H54 (cell line): ENCODE results near the gene GNB5.
A peak's percentile ranks its signal among the peaks of the same experiment; 100 is the strongest.

Experiments used
- DNase-seq: peaks from one replicate; pipeline ENCODE4 v3.0.0; 2011; ENCODE audit warnings: low spot score, mixed read lengths; ENCODE audit not compliant: insufficient read length
- FAIRE-seq: peaks from 3 replicates; lab custom pipeline; 2011; peaks lifted over from hg19 to GRCh38; lab: Jason Lieb, UNC
- POLR2A ChIP-seq: IDR thresholded peaks from 2 replicates; pipeline ENCODE4 v1.6.1; 2011; ENCODE audit warnings: low read depth, mild to moderate bottlenecking, low read length

Gene GNB5

GRCh38 chr15:52132066-52132465, 59.1 kb downstream of the GNB5 start:
- FAIRE-seq, result no peak
- no peak for DNase-seq
- no peak for TF ChIP-seq POLR2A

- FAIRE-seq (no peak), DNase-seq (no peak)
- no peak for TF ChIP-seq POLR2A
Measured at GRCh38 chr15:52128568-52128967, 62.6 kb downstream of the GNB5 start.

- no peak for DNase-seq
- no peak for TF ChIP-seq POLR2A
- FAIRE-seq, result peak; percentile 45
Measured at GRCh38 chr15:52124270-52124880, 66.8 kb downstream of the GNB5 start.

GRCh38 chr15:52121896-52122295, 69.3 kb downstream of the GNB5 start:
- DNase-seq (no peak), FAIRE-seq (no peak)
- TF ChIP-seq POLR2A, result no peak

DNA sequence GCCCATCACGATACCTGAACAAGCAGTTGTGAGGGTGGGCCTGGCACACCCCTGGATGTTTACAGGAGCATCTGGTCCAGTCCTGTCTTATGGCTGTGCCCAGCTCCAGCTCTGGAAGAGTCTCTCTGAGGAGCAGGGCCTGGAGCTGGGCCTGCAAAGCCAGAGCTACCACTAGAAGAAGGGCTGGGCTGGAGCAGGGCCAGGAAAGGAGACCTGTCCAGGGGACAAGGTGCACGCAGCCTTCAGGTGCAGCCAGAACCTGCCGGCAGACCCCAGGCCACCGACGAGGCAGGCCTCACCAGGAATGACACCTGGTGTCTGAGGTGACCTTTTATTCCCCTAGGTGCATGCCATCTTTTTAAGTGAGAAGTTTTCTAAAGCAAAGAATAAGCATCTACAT, 70.2 kb downstream of the GNB5 start:
- DNase-seq (no peak), FAIRE-seq (no peak)
- TF ChIP-seq POLR2A, result no peak

- TF ChIP-seq POLR2A, result no peak
- no peak for FAIRE-seq
- no peak for DNase-seq
Measured at GRCh38 chr15:52120488-52120887, 70.7 kb downstream of the GNB5 start.

DNA sequence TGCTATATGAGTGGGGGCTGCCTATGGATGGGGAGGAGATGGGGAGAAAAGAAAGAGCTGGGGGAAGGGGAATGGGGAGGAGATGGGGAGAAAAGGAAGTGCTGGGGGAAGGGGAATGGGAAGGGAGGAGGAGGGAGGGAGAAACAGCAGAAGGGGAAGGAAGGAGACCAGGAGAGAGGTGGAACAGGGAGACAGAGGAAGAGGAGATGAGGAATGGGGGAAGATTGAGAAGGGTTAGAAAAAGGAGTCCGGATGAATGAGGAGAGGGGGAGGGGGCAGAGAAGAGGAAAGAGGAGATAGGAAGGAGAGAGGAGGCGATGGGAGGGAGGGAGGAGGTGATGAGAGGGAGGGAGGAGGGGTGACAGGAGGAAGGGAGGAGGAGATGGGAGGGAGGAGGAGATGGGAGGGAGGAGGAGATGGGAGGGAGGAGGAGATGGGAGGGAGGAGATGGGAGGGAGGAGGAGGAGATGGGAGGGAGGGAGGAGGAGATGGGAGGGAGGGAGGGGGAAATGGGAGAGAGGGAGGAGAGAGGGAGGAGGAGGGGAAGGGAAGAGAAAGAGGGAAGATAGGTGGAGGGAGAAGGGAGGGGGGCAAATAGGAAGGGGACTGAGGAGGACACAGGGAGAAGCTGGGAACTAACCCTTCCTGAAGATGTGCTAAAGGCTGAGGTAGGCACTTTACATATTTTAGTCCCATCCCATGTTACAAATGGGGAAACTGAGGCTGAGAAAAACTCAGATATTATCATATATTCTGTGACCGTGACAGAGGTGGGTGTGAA, 72.0 kb downstream of the GNB5 start:
- DNase-seq (no peak), FAIRE-seq (no peak)
- no peak for TF ChIP-seq POLR2A

GRCh38 chr15:52117549-52117948, 73.6 kb downstream of the GNB5 start:
- FAIRE-seq (no peak), DNase-seq (no peak)
- no peak for TF ChIP-seq POLR2A

- no peak for TF ChIP-seq POLR2A
- DNase-seq (no peak), FAIRE-seq (no peak)
Measured at GRCh38 chr15:52115598-52116427, 75.4 kb downstream of the GNB5 start.

DNA sequence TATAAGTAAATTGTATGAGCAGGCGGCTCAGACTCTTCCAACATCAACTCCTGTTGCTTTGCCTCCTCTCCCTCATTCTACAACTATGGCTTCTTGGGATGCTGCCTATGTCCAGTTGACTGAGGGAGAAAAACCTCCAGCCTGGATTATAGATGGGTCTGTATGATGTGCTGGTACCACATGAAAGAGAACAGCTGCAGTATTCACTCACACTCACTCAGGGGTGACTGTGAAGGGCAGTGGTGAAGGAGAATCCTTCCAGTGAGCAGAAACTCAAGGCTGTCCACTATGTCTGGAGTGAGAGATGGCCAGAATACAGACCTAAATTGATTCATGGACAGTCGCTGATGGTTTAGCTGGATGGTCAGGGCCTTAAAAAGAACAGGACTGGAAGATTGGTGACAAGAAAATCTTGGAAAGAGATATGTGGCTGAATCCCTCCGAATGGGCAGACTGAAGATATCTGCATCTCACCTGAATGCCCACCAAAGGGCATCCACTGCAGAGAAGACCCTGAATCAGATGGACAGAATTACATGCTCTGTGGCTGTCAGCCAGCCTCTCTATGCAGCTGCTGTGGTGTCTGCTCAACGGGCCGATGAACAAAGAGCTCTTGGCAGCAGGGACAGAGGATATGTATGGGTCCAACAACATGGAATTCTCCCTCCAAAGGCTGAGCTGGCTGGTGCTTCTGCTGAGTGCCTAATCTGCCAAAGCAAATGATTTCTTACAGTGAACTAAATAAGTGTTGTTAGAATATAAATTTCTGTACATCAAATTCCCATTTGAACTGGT, 76.7 kb downstream of the GNB5 start:
- TF ChIP-seq POLR2A, result no peak
- DNase-seq (no peak), FAIRE-seq (no peak)

DNA sequence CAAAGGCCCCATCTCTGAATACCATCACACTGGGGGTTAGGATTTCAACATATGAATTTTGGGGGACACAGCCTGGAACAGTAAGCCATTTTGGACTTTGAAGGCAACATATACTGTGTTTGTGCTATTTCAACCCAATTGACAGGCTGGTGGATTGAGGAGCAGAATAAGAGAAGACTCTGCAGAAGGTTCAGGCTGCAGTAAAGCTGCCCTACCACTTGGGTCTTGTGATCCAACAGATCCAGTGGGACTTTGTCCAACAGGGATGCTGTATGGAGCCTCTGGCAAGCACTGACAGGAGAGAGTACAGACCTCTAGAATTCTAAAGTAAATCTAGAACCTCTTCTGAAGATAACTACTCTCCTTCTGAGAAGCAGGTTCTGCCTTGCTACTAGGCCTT, 77.5 kb downstream of the GNB5 start:
- no peak for TF ChIP-seq POLR2A
- FAIRE-seq, result no peak
- no peak for DNase-seq

- FAIRE-seq (no peak), DNase-seq (no peak)
- no peak for TF ChIP-seq POLR2A
Measured at GRCh38 chr15:52113235-52113634, 78.0 kb downstream of the GNB5 start.

GRCh38 chr15:52112203-52112750, 78.9 kb downstream of the GNB5 start:
- TF ChIP-seq POLR2A, result no peak
- FAIRE-seq (no peak), DNase-seq (no peak)
